ENCODE measurements around the gene RNF4. TPM values are rescaled to one million over a fixed set of nuclear protein-coding genes. Genes with fewer than 3 reads are reported as not detected.
A peak's percentile ranks its signal among the peaks of the same experiment; 100 is the strongest.
"Not testable (repeated sequence)": the region's sequence is repeated elsewhere in the genome, so short reads cannot be mapped to it uniquely, and the experiment has no call there.

RNF4 gene
- 28.1 TPM for total RNA-seq

GRCh38 chr4:2468456-2469191 is at the start of gene RNF4:
Gene RNF4, plus strand, starts transcription at chr4:2469106. Its CDS starts 21,388 bp downstream, at chr4:2490494.
- DNase-seq (ENCODE audit: low spot score in 2 of 2) (peak; percentile 99), FAIRE-seq (peak; percentile 3)

GRCh38 chr4:2419814-2420213 is 49.1 kb upstream of the RNF4 start:
- no peak for FAIRE-seq
- DNase-seq (ENCODE audit: low spot score in 2 of 2), result no peak

GRCh38 chr4:2421928-2422327 is 47.0 kb upstream of the RNF4 start:
- FAIRE-seq (no peak), DNase-seq (ENCODE audit: low spot score in 2 of 2) (no peak)

GRCh38 chr4:2423066-2423465 is 45.8 kb upstream of the RNF4 start:
- FAIRE-seq (no peak), DNase-seq (ENCODE audit: low spot score in 2 of 2) (no peak)

- no peak for DNase-seq (ENCODE audit: low spot score in 2 of 2)
- FAIRE-seq, result no peak
Observed at GRCh38 chr4:2423695-2424094, 45.2 kb upstream of the RNF4 start.

GRCh38 chr4:2424581-2424980 is 44.3 kb upstream of the RNF4 start:
- DNase-seq (ENCODE audit: low spot score in 2 of 2), result no peak
- no peak for FAIRE-seq

- DNase-seq (ENCODE audit: low spot score in 2 of 2) (no peak), FAIRE-seq (no peak)
Observed at GRCh38 chr4:2425386-2426068, 43.4 kb upstream of the RNF4 start.

- DNase-seq (ENCODE audit: low spot score in 2 of 2) (no peak), FAIRE-seq (no peak)
Observed at GRCh38 chr4:2426069-2426397, 42.9 kb upstream of the RNF4 start.

GRCh38 chr4:2426711-2427275 is 42.1 kb upstream of the RNF4 start:
- DNase-seq (ENCODE audit: low spot score in 2 of 2) (no peak), FAIRE-seq (no peak)

GRCh38 chr4:2427383-2428334 is 41.2 kb upstream of the RNF4 start:
- FAIRE-seq, result no peak
- DNase-seq (ENCODE audit: low spot score in 2 of 2), result no peak

- FAIRE-seq, result no peak
- no peak for DNase-seq (ENCODE audit: low spot score in 2 of 2)
Observed at GRCh38 chr4:2428496-2429213, 40.3 kb upstream of the RNF4 start.

- not testable (repeated sequence) for DNase-seq (ENCODE audit: low spot score in 2 of 2); FAIRE-seq
Observed at GRCh38 chr4:2429945-2430757, 38.8 kb upstream of the RNF4 start.

GRCh38 chr4:2432004-2432403 is 36.9 kb upstream of the RNF4 start:
- FAIRE-seq, result no peak

GRCh38 chr4:2432991-2433530 is 35.8 kb upstream of the RNF4 start:
- FAIRE-seq, result no peak
- DNase-seq (ENCODE audit: low spot score in 2 of 2), result peak; percentile 63 to 71

More at GRCh38 chr4:2432004-2432403, 36.9 kb upstream of the RNF4 start:
- no peak for DNase-seq (ENCODE audit: low spot score in 2 of 2)

- FAIRE-seq, result no peak
Observed at GRCh38 chr4:2433609-2434350, 35.1 kb upstream of the RNF4 start.

GRCh38 chr4:2434420-2434819 is 34.5 kb upstream of the RNF4 start:
- FAIRE-seq, result no peak

More at GRCh38 chr4:2433609-2434350, 35.1 kb upstream of the RNF4 start:
- no peak for DNase-seq (ENCODE audit: low spot score in 2 of 2)

GRCh38 chr4:2436301-2436700 is 32.6 kb upstream of the RNF4 start:
- FAIRE-seq, result no peak

More at GRCh38 chr4:2434420-2434819, 34.5 kb upstream of the RNF4 start:
- DNase-seq (ENCODE audit: low spot score in 2 of 2), result no peak

More at GRCh38 chr4:2436301-2436700, 32.6 kb upstream of the RNF4 start:
- peak; percentile 61 to 65 for DNase-seq (ENCODE audit: low spot score in 2 of 2)

Measured in frontal cortex (tissue), 4 donors.